NK-92 (cell line): ENCODE results near the gene ARGLU1.

Source experiments
- DNase-seq: peaks from one replicate; lab custom pipeline; 2025; ENCODE audit not compliant: unreplicated experiment; lab: John Stamatoyannopoulos, UW

The ARGLU1 gene

GRCh38 chr13:106548064-106548696 is 19.8 kb downstream of the ARGLU1 start:
- DNase-seq, result no peak

GRCh38 chr13:106541826-106542225 is 26.1 kb downstream of the ARGLU1 start:
- DNase-seq, result no peak

GRCh38 chr13:106540613-106541012 is 27.3 kb downstream of the ARGLU1 start:
- no peak for DNase-seq

- no peak for DNase-seq
These were observed 30.4 kb downstream of the ARGLU1 start for GRCh38 chr13:106537521-106537920.

GRCh38 chr13:106536244-106537034 is 31.5 kb downstream of the ARGLU1 start:
- peak; percentile 2 for DNase-seq

GRCh38 chr13:106535552-106536243 is 32.2 kb downstream of the ARGLU1 start, which contains the start of gene EFNB2:
Gene EFNB2, minus strand, starts transcription at chr13:106535662. Its CDS starts 698 bp downstream, at chr13:106534964.
- DNase-seq, result peak; percentile 6

- DNase-seq, result no peak
These were observed 33.0 kb downstream of the ARGLU1 start for GRCh38 chr13:106534639-106535551.

GRCh38 chr13:106533943-106534638 is 33.8 kb downstream of the ARGLU1 start:
- DNase-seq, result no peak

- DNase-seq, result no peak
These were observed 34.6 kb downstream of the ARGLU1 start for GRCh38 chr13:106533101-106533942.

GRCh38 chr13:106532111-106532929 is 35.6 kb downstream of the ARGLU1 start:
- DNase-seq, result no peak

GRCh38 chr13:106530980-106531481 is 36.9 kb downstream of the ARGLU1 start:
- no peak for DNase-seq

- no peak for DNase-seq
These were observed 37.6 kb downstream of the ARGLU1 start for GRCh38 chr13:106530171-106530851.

GRCh38 chr13:106529415-106530170 is 38.3 kb downstream of the ARGLU1 start:
- no peak for DNase-seq

GRCh38 chr13:106528718-106529414 is 39.1 kb downstream of the ARGLU1 start:
- DNase-seq, result no peak

- DNase-seq, result no peak
These were observed 40.1 kb downstream of the ARGLU1 start for GRCh38 chr13:106527826-106528225.

GRCh38 chr13:106527445-106527801 is 40.5 kb downstream of the ARGLU1 start:
- no peak for DNase-seq
